Astrocyte (in vitro differentiated cells and primary cell): ENCODE data around the gene ZSCAN30.

Experiments used
- EZH2 ChIP-seq: IDR thresholded peaks from 2 replicates; pipeline ENCODE4 v1.6.1; 2012; ENCODE audit warnings: mild to moderate bottlenecking, low read length, inconsistent platforms; ENCODE audit not compliant: insufficient read depth
- TF ChIP-seq, protein P1 (sequence below): IDR thresholded peaks from 2 replicates; pipeline ENCODE4 v1.5.1; 2011; ENCODE audit warnings: low read depth, mild to moderate bottlenecking, inconsistent platforms, low read length, moderate library complexity; ENCODE audit not compliant: insufficient read depth

DNA sequence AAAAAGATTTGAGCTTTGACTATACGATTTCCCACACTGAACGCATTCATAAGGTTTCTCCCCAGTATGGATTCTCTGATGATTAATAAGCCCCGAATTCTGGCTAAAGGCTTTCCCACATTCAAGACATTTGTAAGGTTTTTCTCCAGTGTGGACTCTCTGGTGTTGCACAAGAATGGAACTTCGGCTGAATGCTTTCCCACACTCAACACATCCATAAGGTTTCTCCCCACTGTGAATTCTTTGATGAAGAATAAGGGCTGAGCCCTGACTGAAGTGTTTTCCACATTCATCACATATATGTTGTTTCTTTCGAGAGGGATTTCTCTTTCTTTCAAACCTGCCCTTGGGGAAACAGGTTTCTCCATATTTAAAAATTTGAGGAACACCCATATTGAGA is 47.3 kb upstream of the ZSCAN30 start:
- TF ChIP-seq, protein P1, sequence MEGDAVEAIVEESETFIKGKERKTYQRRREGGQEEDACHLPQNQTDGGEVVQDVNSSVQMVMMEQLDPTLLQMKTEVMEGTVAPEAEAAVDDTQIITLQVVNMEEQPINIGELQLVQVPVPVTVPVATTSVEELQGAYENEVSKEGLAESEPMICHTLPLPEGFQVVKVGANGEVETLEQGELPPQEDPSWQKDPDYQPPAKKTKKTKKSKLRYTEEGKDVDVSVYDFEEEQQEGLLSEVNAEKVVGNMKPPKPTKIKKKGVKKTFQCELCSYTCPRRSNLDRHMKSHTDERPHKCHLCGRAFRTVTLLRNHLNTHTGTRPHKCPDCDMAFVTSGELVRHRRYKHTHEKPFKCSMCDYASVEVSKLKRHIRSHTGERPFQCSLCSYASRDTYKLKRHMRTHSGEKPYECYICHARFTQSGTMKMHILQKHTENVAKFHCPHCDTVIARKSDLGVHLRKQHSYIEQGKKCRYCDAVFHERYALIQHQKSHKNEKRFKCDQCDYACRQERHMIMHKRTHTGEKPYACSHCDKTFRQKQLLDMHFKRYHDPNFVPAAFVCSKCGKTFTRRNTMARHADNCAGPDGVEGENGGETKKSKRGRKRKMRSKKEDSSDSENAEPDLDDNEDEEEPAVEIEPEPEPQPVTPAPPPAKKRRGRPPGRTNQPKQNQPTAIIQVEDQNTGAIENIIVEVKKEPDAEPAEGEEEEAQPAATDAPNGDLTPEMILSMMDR = no peak
- no peak for TF ChIP-seq EZH2
